GM19438 (cell line): ENCODE measurements around the gene ULBP2.
"Not testable (repeated sequence)": the region's sequence is repeated elsewhere in the genome, so short reads cannot be mapped to it uniquely, and the experiment has no call there.

Experiments
- ATAC-seq: cut with Tn5 transposase; IDR thresholded peaks from one replicate; pipeline ENCODE4 v1.9.1; 2021; ENCODE audit warnings: low read depth; ENCODE audit not compliant: unreplicated experiment

The ULBP2 gene

DNA sequence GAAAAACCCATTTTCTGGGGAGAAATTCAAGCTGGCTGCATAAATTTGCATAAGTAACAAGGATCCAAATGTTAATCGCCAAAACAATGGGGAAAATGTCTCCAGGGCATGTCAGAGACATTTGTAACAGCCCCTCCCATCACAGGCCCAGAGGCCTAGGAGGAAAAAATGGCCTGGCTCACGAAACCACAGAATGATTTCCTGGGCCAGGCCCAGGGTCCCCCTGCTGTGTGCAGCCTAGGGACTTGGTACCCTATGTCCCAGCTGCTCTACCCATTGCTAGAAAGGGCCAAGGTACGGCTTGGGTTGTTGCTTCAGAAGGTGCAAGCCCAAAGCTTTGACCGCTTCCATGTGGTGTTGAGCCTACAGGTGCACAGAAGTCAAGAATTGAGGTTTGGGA, 33.3 kb upstream of the ULBP2 start:
- ATAC-seq: not testable (repeated sequence)

DNA sequence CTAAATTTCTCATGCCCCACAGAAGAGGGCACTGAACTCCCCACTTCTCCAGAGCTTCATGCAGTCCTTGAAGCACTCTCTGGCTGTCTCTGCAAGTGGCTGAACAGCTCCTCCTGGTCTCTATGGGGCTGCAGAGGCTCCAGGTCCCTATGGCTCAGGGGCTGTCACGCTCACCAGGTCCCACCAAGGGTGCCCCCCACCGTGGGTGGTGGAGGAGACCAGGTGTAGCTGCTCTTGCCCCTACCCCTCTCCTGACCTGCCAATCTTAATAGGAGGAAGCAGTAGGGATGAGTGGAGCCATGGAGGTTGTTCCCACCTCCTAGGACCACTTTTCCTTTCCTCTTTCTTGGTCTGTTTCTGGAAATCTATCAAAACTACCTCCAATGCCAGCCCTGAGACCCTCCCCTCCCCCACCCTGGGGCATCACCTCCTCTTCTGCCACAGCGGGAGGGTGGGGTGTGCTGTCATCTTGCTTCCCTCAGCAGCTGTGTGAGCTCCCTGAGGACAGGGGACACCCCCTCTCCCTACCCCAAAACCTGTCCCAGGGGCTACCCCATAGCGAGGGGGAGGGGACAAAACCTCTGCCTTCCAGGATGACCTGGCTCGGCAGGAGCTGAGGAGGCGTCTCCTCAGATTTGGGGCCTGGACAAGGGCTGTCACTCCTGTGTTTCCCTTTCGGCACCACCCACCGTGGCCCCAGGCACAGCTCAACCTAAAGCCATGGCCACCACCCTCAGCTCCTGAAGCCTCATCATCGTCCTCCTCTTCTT, 31.9 kb upstream of the ULBP2 start:
- ATAC-seq: no peak

DNA sequence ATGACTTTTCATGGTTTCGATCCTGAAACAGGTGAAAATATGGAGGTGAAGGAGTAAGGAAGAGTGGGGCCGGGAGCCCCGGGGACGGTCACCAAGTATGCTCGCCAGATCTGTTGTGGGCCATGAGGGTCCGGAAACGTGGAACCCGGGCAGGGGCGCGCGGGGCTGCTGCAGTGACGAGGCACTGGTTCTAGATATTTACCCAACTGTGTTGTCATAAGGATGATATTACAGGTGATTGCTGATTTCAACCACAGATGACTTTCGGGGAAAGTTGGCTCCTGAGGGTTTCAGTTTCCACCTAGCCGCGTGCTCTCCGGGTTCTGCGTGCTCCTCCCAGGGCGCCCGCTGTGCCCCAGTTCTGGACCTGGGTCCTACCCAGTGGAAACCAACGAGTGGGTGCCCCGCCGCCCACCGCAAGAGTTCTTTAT, 31.1 kb upstream of the ULBP2 start:
- no peak for ATAC-seq

- not testable (repeated sequence) for ATAC-seq
These were observed 29.1 kb upstream of the ULBP2 start for GRCh38 chr6:149912680-149913079.

GRCh38 chr6:149913085-149913484, 28.7 kb upstream of the ULBP2 start:
- no peak for ATAC-seq

DNA sequence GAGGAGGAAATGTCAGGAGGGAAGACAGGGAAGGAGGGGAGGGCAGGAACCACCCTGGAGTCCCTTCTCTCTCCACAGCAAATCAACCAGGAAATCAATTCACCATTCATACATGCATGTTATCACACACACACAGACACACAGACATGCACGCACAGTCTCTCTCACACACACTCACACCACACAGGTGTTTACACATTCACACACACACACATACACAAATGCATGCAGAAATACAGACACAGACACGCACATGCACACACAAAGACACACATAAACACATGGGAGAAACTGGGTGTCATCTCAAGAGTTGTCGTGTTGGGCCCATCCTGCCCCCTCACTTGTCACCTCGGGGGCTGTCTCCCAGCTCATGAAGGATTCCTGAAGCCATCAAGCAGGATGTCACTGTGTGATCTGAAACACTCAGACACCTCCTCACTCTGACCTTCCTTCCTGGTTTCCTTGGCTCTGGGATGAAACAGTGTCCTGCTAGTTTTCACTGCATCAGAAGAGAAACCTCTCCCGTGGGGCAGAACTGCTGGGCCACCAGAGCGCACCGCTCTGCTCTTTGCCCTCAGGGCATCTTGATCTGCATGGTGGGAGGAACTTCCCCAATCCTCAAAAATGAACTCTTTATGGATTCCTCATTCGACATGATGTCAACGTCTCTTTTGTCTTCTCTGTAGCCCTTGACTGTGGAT, 28.1 kb upstream of the ULBP2 start:
- no peak for ATAC-seq

GRCh38 chr6:149915970-149916865, 25.6 kb upstream of the ULBP2 start:
- ATAC-seq: no peak

- ATAC-seq: no peak
These were observed 24.1 kb upstream of the ULBP2 start for GRCh38 chr6:149917679-149918078.

DNA sequence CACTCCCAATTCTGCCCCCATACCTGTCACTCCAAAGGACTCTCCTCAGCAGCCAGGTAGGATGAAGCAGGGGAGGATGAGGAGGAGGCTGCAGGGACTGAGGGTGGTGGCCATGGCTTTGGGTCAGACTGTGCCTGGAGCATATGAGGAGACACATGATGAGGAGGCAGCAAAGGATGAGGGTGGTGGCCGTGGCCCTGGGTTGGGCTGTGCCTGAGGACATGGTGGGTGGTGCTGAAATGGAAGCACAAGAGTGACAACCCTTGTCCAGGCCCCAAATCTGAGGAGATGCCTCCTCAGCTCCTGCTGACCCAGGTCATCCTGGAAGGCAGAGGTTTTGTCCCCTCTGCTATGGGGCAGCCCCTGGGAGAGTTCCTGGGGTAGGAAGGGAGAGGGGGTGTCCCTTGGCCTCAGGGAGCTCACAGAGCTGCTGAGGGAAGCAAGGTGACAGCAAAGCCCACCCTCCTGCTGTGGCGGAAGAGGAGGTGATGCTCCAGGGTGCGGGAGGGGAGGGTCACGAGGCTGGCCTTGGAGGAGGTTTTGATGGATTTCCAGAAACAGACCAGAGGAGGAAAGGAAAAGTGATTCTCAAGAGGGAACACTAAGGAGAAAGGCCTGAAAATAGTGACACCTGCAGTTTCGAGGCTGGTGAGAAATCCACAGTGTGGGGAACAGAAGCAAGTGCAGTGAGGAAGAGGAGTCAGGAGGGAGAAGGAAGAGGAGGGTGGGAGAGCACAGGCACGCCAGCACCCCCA, 23.5 kb upstream of the ULBP2 start:
- no peak for ATAC-seq

- ATAC-seq: not testable (repeated sequence)
These were observed 22.5 kb upstream of the ULBP2 start for GRCh38 chr6:149919126-149919833.

GRCh38 chr6:149919834-149920225, 22.0 kb upstream of the ULBP2 start:
- no peak for ATAC-seq

DNA sequence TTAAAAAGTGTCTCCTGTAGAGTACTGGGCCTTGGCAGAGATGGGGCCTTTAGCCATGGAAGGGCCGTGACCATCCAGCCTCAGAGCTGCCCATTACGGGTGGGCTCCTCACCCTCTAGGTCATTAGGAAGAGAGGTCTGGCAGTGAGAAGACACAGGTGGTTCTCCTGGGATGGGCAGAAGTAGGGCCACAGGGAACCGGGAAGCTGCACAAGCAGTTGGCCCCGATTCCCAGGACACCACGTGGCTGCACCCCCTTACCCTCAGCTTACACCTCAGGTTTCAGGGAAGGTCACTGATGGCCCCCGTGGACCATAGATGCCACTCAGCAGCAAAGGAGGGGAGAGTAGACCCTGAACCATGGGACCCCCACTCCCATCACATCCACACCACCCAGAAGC, 20.5 kb upstream of the ULBP2 start:
- no peak for ATAC-seq

GRCh38 chr6:149922091-149922490, 19.7 kb upstream of the ULBP2 start:
- not testable (repeated sequence) for ATAC-seq

GRCh38 chr6:149922642-149923326, 19.0 kb upstream of the ULBP2 start, which contains the start of gene RAET1G:
TSS of gene RAET1G (minus strand) at chr6:149923121. CDS start at chr6:149923010, 111 bp downstream.
- ATAC-seq: peak; percentile 80

DNA sequence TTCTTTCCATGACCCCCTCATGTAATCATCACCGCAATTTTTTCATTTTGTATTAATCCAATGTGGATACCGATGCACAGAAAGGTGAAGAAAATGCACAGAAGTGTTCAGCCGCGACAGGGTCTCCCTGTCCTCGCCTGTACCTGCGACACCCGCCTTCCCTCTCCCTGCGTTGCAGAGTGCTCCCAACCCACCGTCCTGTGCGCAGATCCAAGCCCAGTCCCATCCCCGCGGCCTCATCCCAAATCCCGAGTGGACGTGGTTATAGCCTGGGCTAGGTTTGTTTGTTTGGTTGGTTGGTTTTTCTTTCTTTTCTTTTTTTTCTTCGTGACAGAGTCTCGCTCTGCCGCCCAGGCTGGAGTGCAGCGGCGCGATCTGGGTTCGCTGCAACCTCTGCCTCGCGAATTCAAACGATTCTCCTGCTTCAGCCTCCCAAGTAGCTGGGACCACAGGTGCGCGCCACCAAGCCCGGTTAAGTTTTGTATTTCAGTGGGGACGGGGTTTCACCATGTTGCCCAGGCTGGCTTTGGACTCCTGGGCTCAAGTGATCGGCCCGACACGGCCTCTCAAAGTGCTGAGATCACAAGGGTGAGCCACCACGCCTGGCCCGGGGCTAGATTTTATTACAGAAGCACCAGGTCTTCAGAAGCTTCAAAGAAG, 18.4 kb upstream of the ULBP2 start:
- ATAC-seq: peak; percentile 20

DNA sequence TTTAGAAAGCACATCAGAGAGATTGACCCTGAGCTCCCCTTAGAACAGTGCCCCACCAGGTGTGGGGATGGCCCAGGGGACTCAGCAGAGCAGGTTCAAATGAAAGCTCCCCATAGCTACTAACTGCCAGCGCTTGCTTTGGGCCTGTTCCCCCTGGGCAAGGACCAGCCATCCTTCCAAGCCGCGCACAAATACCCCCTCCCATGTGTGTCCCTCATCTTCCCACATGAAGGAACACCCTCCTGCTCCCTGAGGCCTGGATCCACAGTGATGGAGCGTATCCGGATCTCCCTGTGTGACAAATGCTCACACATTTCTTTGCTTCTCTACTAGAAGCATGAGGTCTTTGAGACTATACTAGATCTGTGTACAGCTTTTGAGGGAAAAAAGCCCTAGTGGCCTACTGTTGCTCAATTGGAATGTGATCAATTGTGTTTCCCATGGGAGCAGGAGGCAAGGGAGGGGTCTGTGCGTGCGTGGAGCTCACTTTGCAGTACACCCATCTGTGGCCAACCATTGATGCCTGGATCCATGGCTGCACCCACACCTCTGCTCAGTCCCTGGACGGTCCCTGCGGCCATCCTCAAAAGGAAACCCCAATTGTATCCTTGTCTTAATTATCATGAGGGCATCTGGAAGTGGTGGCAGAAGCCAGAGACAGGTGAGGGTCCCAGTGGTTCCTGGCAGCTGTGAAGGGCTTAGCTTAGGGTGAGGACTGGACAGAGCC, 17.4 kb upstream of the ULBP2 start:
- ATAC-seq: no peak

DNA sequence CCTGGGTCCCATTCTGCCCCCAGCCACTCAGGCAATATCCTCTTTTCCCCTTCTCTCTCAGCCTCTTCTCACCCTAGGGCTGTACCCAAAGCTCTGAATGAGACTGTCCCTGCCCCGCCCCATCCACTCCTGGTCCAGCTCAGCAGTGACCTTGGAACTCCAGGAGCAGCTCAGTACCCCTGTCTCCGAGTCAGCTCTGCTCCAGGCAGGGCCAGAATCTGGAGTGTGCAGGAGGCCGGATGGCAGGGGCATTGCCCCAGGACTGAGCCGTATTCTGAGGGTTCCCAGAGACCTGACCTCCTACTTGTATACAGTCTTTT, 16.9 kb upstream of the ULBP2 start:
- ATAC-seq: no peak
